Measurements from ENCODE around the gene ZNF628.
A peak's percentile ranks its signal among the peaks of the same experiment; 100 is the strongest.

DNA sequence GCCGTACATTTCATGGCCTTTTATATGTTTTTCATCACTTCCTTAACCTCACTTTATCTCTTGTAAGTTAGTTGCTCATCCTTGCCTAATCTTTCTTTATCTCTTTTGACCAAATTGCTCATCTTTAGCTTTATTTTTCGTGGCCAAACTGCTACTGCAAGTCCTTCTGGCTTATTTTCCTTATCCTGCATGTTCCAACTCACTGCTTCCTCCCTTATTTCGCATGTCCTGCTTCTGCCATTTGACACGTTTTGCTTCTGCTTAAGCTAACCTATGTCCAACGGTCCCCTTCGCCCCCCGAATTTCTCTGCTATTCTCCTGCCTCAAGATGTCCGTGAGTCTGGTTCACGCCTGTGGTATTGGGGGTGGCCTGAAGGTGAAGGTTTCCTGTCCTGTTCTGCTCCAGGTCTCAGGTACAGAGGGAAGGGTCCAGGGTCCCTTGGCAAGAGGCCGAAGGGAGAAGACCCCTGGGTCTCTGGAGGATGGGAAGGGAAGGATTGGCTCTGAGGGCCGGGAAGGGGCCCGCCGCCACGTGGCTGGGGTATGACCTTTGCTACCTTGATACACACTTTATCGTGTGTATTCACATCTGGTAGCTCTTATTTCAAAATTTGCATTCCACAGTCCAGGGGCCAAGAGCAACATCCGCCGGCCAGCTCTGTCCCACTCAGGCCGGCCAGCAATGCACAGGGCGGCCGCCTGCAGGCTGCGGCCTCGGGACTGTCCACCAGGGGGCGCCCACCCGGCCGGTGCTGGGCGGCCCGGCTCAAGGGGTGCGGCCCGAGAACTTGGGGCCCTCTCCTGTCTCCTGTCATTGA is 9.0 kb upstream of the ZNF628 start:
- TF ChIP-seq CTCF (IDR thresholded peaks at IDR 0.05) (peak; percentile 99), EZH2 (IDR thresholded peaks at IDR 0.05; ENCODE audit: borderline replicate concordance, insufficient read depth, low read depth, low read length, poor library complexity, severe bottlenecking) (no peak)
